SKM-1 (cell line): ENCODE data around the gene POLN.

Experiments
- DNase-seq: peaks from one replicate; lab custom pipeline; 2025; ENCODE audit not compliant: unreplicated experiment; lab: John Stamatoyannopoulos, UW

Gene POLN

DNA sequence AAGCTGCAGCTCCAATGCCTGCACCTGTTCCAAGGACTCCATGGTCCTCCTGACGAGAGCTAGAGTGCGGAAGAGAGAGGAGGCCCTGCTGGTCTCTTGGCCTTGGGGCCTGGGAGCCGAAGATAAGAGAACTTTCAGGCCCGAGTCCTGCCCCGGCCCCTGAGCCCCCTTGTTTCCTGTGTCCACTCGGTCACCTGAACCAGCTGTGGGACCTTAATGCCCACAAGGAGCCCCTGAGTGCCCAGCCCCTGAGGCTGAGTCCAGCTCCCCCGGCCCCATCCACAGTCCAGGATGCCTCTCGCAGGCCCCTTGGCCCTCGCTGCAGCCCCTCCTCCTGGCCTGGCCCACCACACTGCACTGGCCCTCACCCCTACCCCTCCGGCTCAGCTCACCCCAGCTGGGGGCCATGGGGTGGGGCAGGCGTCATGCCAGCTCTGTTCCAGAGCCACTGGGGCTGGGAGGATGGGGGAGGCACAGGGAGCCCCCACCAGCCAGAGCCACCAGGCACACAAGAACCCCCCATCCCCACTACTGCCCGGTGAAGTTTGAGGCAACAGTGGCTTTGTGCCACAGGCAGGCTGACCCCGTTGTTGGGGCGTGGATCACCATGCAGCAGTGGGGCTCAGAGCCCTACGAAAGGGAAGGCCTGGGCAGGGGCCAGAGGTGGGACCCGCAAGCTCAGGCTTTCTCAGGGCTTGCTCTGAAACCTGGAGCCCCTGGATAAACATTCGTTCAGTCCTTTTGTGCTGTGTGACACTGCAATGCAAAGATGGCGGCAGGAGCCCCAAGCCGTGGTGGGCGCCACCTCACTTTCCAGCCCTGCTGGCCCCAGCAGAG lies 168.7 kb downstream of the POLN start:
- DNase-seq, result no peak

DNA sequence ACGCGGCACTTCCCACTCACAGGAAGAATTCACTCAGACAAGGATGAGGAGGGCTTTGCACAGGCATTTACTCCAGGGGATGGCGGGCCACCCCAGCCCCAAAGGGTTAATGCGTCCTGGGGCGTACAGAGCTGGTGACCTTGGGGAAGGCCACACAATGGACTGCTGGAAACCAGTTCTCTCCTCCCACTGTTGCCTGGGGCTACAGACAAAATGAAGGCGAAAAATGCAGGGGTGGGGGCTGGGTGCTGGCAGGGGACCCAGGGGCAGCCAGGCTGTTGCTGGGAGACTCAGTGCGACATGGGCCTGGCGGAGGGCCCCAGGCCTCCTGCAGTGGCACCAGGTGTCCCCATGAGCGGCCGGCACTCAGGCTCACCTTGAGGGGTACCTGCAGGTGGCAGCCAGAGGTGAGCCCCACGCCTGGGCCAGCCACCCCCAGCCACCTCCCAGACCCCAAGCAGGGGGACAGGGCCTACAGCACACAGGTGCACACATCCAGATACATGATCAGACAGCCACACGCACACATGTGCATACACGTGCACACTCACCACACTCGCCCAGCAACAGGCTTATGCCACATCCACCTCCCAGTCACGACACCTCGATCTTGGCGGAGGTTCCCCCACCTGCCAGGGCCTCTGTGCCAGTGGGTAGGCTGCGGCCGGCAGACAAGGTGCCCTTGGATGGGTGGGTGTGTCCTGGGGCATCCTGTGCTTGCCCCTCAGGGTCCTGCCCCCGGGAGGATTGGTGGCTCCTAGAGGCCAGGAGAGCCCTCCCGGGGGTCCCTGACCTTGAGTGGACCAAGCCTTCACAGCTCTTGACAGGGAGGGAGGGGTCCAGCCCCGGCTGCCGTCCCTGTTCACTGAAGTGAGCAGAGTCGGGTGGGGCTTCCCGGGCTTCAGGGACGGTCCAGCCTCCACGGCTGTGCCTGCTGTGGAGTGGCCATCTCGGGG lies 169.7 kb downstream of the POLN start:
- DNase-seq, result no peak

DNA sequence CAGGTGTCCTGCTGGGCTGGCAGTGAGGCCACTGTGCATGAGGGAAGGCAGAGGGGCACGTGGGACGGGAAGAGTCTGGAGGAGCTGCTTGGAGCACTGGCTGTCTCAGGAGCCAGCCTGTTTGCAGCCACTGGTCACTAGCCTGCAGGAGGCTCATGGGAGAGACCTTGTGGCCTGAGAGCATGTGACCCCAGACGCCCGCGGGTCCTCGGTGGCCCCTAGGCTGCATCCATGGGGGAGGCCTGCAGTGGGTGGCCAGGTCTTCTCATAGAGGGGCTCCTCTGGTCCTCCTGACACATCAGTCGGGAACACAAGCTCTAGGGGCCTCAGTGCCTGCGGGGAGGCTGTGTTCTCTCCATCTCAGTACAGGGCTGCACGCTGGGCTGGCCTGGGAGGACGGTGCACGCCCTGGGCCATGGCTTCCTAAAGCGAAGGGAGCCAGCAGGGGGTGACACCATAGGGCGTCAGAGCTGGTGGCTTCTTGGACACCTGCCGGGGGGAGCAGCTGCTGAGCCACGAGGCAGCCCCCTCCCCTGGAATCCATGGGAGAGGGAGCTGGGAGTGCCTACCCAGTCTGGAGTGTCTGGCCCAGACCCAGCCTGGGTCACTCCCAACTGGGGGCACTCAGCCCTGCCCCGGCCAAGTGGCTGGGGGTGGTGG lies 170.5 kb downstream of the POLN start:
- DNase-seq, result no peak

DNA sequence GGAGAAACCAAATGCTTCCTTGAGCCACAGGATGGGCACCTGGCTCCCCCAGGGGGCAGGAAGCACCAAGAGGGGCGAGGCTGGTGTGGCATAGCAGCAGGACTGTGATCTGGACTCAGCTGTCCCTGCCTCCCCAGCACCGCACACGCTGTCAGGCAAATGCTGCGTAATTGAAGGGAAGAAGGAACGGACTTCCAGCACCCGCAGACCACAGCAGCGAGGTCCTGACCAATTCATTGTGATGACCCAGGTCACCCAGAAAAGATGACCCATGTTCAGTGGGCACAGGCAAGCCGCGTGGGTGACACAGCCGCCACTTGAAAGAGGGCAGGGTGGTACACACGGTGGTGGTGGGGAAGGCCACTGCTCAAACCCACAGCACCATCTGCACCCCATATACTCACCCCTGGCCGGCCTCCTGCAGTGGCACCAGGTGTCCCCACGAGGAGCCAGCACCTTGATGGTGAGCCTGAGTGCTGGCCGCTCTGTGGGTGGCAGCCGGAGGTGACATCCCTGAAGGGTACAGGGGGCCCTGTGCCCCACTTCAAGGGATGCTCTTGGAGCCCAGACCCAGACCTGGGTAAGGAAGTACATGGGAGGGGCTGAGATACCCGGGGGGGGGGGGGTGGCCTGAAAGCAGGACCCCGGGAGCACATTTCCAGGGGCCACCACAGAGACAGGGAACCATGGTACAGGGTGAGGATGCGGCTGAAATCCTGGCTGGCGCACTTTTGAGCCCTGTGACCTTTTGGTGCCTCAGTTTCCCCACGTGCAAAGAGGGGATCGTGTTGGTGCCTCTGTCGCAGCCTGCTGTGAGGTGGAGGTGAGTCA lies 171.3 kb downstream of the POLN start:
- DNase-seq, result no peak

- DNase-seq, result no peak
These were observed 171.9 kb downstream of the POLN start for GRCh38 chr4:2069986-2070385.

DNA sequence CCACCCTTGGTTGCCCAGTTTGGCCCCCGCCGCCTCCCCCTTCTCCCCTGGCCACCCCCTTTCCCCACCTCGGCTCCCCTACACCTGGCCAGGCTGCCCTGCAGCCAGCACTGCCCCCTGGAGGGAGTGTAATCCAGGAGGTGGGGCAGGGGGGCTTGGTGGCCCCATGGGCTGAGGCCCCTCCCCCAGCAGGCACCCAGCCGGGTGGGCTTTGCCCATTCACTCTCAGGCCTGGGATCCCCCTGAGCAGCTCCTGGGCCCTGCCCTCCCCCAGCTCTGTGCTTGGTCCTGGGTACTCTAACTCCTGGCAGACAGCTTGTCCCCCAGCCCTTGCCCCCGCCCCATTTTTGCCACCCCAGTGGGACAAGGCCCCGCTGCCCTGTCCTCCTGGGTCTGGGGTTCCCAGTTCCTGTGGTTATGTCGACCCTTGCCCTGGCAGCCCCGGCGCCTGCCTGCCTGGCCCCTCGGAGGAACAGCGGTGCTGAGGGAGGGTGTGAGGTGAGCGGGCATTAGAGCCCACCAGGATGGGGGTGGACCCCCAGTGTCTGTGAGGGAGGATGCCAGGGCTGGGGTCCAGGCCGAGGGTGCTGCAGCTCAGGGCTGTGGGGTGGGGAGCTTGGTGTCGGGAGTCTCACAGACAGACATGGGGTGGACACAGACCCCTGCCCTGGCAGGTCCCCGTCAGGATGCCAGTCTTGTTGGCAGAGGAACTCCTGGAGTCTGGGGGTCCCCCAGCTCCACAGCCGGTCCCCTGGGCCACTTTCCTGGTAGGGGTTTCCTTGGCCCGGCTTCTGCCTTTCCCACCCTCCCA lies 172.6 kb downstream of the POLN start:
- no peak for DNase-seq

DNA sequence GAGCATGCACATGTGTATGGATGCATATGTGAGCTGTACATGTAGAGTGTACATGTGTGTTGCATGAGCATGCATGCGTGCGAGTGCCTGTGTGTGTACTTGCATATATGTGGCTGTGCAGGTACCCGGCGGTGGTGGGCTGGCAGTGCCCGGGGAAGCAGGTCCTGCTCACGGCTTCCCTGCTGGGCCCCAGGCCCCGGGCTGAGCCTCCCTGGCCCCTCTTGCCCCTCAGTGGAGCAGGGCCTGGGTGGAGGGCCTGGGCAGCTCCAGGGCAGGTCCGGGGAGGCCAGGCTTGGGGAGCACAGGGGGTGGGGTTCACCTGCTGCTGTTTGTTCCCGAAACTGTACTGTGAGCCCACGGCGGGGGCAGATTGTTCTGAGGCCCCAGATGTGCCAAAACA lies 173.4 kb downstream of the POLN start:
- DNase-seq, result no peak

GRCh38 chr4:2068198-2068470 lies 173.8 kb downstream of the POLN start:
- DNase-seq, result no peak

DNA sequence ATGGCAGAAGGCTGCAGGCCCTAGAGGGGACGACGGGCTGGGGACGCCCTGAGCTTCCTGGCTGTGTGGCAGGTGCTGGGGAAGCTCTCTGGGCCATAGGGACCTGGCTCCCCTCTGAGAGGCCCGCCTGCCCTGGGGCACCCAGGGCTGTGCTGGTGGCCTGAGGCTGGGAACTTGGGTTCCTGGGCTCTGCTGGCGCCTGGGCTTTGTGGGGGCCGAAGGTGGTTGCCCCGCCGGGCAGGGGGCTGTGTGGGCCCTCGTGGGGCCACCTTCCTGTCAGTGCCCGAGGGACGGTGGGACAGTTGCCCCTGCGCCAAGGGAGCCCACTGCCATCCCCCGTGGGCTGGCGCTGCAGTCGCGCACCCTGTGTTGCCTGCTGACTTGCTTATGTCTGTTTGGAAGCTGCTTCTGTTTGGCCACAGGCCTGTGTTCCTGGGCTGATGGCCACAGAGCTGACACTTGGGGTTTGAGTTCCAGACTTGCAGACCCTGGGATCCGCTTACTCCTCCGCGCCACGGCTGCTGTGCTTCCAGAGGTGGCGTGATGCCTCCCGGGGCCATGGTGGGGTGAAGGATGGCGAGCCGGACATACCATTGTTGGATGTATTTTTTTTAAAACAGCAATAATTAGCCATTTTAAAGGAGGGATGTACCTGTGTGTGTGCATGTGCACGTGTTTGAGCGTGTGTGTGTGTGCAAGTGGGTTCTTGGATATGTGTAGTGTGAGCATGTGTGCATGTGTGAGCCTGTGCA lies 174.3 kb downstream of the POLN start:
- no peak for DNase-seq

DNA sequence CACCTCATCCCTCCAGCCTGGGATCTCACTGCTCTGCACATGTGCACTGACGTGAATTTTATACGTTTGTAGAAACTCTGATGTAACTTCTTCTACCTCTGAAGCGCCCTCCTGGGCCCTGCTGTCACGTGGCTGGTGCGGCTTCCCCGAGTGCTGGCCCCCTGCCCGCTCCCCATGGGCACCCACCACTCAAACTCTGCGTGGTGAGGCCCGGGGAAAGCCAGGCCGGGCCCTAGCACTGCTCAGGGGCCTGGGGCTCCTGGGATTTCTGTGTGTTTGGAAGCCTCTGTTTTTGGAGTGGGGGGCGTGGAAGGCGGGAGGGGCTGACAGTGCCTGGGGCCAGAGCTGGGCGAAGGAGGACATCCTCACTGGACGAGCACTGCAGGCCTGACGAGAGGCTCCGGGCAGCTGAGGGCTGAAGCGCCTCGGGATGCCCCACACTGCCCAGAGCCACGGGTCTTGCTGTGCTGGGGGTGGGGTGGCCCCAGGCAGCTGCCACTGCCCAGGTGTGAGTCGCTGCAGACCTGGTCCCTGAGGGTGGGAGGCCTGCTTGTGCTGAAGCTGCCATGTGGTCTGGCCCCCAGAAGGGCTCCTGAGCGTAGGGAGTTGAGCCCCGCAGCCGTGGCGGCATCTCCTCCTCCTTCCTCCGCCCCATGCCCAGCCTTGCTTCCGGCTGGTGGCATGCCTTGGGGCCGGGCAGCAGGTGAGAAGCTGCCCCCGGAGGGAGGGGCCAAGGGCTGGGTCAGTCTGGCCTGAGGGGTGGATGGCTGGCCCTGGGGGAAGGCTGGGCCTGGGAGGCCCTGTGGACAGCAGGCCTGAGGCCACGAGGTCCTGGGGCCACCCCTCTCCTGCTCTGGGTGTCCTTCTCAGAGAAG lies 175.1 kb downstream of the POLN start:
- DNase-seq, result no peak

GRCh38 chr4:2066011-2066551 lies 175.8 kb downstream of the POLN start:
- no peak for DNase-seq

DNA sequence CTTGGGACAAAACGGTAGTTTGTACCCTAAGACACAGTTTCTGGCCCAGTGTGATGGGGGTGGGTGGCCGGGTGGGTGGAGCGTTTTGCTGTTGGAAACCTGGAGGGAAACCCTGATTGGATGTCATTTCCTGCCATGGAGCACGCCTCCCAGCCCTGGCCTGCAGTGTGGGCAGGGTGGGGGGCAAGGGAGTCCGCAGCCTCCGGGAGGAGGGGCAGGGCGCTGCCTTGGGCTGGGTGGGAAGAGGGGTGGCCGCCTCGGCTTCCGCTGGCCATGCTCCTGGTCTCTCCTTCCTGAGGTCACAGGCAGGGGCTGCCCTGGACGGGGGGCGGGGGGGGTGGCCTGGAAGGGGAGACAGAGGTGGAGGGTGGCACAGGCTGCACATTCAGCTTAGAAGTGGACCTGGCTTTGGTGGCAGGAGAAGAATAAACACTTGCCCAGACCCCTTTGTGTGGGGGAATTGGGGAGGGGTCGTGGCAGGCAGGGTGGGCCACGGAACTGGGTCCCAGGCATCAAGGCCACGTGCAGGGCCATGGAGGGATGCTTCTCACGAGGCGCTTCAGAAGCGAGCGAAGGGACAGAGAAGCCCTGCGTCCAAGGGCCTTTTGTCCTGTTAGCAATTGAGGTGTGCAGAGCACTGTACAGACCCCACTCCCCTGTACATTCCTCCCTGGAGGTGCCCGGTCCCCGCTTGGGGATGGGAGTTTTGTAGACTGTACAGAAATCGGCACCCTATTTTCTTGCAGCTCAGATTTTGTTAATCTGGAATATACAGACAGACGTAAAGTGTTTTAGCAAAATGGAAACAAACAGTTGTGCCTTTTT lies 176.6 kb downstream of the POLN start:
- DNase-seq, result no peak

DNA sequence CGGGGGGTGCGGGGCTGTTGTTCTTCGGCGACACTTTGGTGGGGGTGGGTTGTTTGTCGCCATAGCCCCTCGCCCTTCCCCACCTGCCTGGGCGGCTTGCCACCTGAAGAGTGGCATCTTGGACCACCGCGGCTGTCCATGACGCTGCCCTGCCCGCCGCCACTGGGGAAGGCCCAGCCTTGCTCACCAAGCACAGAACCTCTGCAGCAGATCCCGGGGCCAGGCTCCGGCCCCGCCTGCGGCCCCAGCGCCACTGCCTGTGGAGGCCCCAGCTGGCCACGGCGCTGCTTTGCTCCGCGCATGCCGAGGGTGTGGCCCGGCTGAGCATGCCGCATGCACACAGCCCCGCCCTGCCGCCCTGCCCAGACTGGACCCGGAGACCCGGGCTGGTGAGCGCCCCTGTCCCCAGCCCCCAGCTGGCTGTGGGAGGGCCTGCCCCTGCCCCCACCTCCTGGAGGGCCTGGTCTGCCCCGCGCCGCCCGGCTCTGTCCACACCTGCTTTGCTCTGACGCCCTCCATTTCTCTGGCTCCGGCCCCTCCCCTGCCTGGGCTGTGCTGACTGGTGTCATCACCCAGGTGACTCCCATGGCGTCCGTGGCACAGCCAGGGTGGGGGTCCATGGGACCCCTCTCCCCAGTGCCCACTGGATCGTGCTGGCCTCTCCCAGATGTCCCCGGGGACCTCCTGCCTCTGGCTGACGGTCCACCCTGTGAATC lies 177.5 kb downstream of the POLN start:
- DNase-seq, result no peak

- no peak for DNase-seq
These were observed 178.2 kb downstream of the POLN start for GRCh38 chr4:2063557-2064275.

DNA sequence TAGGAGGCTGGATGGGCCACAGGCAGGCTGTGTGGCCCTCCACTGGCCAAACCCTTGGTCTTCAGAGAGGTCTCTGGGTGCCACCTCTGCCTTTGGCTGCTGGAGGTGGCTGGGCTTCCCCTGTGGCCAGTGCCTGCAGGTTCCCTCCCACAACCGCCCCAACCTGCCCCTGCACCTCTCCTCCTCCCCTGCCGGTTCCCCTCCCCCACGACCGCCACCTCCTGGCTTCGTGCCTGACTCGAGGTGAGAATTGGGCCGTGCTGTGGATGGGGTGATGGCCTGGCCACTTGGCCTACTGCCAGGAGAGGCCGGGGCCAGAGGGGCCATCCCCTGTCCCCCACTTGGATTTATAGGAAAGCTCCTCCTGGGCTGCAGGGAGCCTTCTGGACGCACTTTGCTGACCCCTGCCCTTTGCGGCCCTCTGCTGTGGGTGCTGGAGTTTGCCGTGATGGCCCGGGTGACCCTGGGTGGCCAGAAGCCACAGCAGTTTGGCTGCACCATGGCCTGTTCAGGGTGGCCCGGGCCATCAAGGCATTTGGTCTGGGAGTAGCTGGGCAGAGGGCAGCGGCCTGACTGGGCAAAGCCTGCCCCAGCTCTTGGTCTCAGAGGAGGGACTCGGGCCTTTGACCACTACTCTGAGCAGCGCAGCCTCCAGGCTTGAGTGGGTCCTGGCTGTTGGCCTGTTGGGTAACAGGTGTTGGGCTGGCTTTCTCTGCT lies 179.0 kb downstream of the POLN start:
- DNase-seq, result no peak
